ENCODE results near the gene ANAPC5. TPM values are rescaled to one million over a fixed set of nuclear protein-coding genes. Genes with fewer than 3 reads are reported as not detected.

Gene ANAPC5
- total RNA-seq, 1 experiment from 2014 or later, result 101 TPM

- no peaks in the 10 kb centered on the region for H3K79me2 ChIP-seq (ENCODE audit: insufficient read depth, low read length)
- no peak overlapping the region for H2BK12ac ChIP-seq (ENCODE audit: insufficient read length, low read depth, low read length)
- no peaks in the 10 kb centered on the region for H3K27me3 Mint-ChIP-seq (ENCODE audit: low read depth)
- no peak overlapping the region for H4K8ac ChIP-seq (replicated peaks; ENCODE audit: insufficient read length, low read depth, low read length)
- peaks cover 9 to 21% (median 12%) of the 10 kb centered on the region in 3 experiments; a peak in 6 of 7 replicates for H3K36me3 Mint-ChIP-seq (ENCODE audit: insufficient read depth in 1 of 3, low read depth in 3 of 3)
- no peak overlapping the region for H3K23ac ChIP-seq (ENCODE audit: insufficient read length, low read depth, low read length)
- no peak overlapping the region for H3K56ac ChIP-seq (ENCODE audit: insufficient read length, low read depth, low read length)
- TF ChIP-seq CTCF (conservative IDR thresholded peaks at IDR 0.05), result no peak
- H3K23me2 ChIP-seq (ENCODE audit: insufficient read length, low read depth, low read length, poor library complexity, severe bottlenecking), result no peaks in the 10 kb centered on the region
- no peak overlapping the region for H4K91ac ChIP-seq (ENCODE audit: insufficient read length, low read depth, low read length)
- no peak overlapping the region for H2BK20ac ChIP-seq (ENCODE audit: low read depth, low read length, poor library complexity, severe bottlenecking)
- no peaks in the 10 kb centered on the region for H4K20me1 ChIP-seq (ENCODE audit: control insufficient read depth, insufficient read depth, insufficient read length)
- no peak overlapping the region for H3K18ac ChIP-seq (ENCODE audit: insufficient read length, low read depth, low read length)
- H3K4me2 ChIP-seq (ENCODE audit: insufficient read depth, insufficient read length, low read length), result no peak overlapping the region
- peaks cover 13 to 22% of the 10 kb centered on the region in 2 experiments for H3K4me1 Mint-ChIP-seq
- no peak overlapping the region for H4K5ac ChIP-seq (ENCODE audit: insufficient read length, low read depth, low read length)
- peaks cover 6% of the 10 kb centered on the region for H3K79me1 ChIP-seq (ENCODE audit: insufficient read depth, low read depth, low read length, poor library complexity, severe bottlenecking)
- H3K9me3 ChIP-seq (ENCODE audit: control insufficient read depth, low read depth, low read length), result no peaks in the 10 kb centered on the region
- H3K4me1 ChIP-seq (ENCODE audit: insufficient read depth, low read length), result no peaks in the 10 kb centered on the region; the same call in 1 of the 2 replicates
- H2AK5ac ChIP-seq (ENCODE audit: insufficient read length, low read length), result no peak overlapping the region
- no peak overlapping the region for H3K4me3 Mint-ChIP-seq
- H3K14ac ChIP-seq (ENCODE audit: insufficient read depth, low read length), result no peak overlapping the region
- H2AFZ ChIP-seq (ENCODE audit: low read length), result no peak overlapping the region
- no peak overlapping the region for H2BK120ac ChIP-seq (ENCODE audit: low read depth, low read length, poor library complexity, severe bottlenecking)
- no peak overlapping the region for H2BK15ac ChIP-seq (ENCODE audit: low read depth, low read length)
- no CpG with 5 or more reads among the region's 7 CpGs for WGBS (ENCODE audit: extremely low coverage, insufficient read length, low lambda C conversion rate)
- H3K9me3 Mint-ChIP-seq, result no peaks in the 10 kb centered on the region
- H3K27me3 ChIP-seq (ENCODE audit: insufficient read depth, low read length), result no peaks in the 10 kb centered on the region
- H3K4ac ChIP-seq (ENCODE audit: low read depth, low read length), result no peak overlapping the region
- DNase-seq, result no peak
- H3K27ac Mint-ChIP-seq, result peak overlapping the region; percentile 49 to 85 (median 59); a peak in 3 of 7 replicates
- H2BK5ac ChIP-seq (ENCODE audit: insufficient read length, low read length), result no peak overlapping the region
- no peak overlapping the region for H3T11ph ChIP-seq (ENCODE audit: low read length)
- no peak overlapping the region for H3K9ac ChIP-seq (ENCODE audit: extremely low read depth, insufficient read length, low read length)
- H3K27ac ChIP-seq (ENCODE audit: insufficient read length, low read depth, low read length), result no peak overlapping the region
Observed at GRCh38 chr12:121289962-121290361, 62.2 kb downstream of the ANAPC5 start.
